ENCODE data around the gene TRIM29.

- TF ChIP-seq SMC3 (IDR thresholded peaks at IDR 0.05; ENCODE audit: borderline replicate concordance, low read length) (no peak), ZNF274 (IDR thresholded peaks at IDR 0.05; ENCODE audit: insufficient read depth, insufficient read length) (no peak), BRCA1 (IDR thresholded peaks at IDR 0.05; ENCODE audit: low read depth, low read length) (no peak), EP300 (IDR thresholded peaks at IDR 0.05; ENCODE audit: borderline replicate concordance in 1 of 2, control insufficient read depth in 1 of 2, low read depth in 2 of 2, low read length in 2 of 2) (no peak), CTCF (IDR thresholded peaks at IDR 0.05 in 2 of 3, conservative IDR thresholded peaks at IDR 0.05 in 1 of 3; ENCODE audit: control insufficient read depth in 2 of 3, extremely low read depth in 1 of 3, insufficient read depth in 1 of 3, low read depth in 3 of 3, low read length in 3 of 3) (no peak), CREB1 (IDR thresholded peaks at IDR 0.05; ENCODE audit: low read depth) (no peak), PBX3 (IDR thresholded peaks at IDR 0.05; ENCODE audit: insufficient replicate concordance, low read depth, low read length) (no peak), REST (IDR thresholded peaks at IDR 0.05; ENCODE audit: low read depth, low read length) (no peak), BMI1 (IDR thresholded peaks at IDR 0.05; ENCODE audit: borderline replicate concordance) (no peak), SREBF2 (IDR thresholded peaks at IDR 0.05; ENCODE audit: low read length) (no peak), YY1 (IDR thresholded peaks at IDR 0.05; ENCODE audit: low read depth, low read length) (no peak), CHD1 (IDR thresholded peaks at IDR 0.05; ENCODE audit: low read depth, low read length) (no peak)
These were observed 69.8 kb downstream of the TRIM29 start for GRCh38 chr11:120068114-120068573.
